ENCODE measurements around the gene AUTS2.

DNA sequence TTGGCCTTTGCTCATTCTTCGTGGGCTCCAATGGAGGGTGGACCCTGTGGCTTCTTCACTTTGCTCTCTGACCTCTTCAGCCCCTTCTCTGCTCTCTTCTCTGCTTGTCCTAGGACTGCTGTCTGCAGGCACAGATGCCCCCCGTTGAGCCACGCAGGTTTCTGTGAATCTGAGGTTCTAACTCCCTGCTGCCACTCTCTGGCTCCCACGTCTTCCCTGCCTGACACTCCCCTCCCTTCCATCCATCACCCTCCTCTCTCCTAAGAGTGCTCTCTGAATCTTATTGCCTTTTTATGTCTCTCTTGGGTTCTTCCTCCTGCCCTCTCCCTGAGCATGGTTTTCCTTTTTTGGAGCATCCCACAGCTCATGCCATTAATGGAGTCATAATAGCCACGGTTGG lies 1034.1 kb downstream of the AUTS2 start:
- TF ChIP-seq, protein P1, sequence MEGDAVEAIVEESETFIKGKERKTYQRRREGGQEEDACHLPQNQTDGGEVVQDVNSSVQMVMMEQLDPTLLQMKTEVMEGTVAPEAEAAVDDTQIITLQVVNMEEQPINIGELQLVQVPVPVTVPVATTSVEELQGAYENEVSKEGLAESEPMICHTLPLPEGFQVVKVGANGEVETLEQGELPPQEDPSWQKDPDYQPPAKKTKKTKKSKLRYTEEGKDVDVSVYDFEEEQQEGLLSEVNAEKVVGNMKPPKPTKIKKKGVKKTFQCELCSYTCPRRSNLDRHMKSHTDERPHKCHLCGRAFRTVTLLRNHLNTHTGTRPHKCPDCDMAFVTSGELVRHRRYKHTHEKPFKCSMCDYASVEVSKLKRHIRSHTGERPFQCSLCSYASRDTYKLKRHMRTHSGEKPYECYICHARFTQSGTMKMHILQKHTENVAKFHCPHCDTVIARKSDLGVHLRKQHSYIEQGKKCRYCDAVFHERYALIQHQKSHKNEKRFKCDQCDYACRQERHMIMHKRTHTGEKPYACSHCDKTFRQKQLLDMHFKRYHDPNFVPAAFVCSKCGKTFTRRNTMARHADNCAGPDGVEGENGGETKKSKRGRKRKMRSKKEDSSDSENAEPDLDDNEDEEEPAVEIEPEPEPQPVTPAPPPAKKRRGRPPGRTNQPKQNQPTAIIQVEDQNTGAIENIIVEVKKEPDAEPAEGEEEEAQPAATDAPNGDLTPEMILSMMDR (tag by site-specific recombination; IDR thresholded peaks at IDR 0.05): no peak
- TF ChIP-seq ZNF510 (tag by site-specific recombination; IDR thresholded peaks at IDR 0.05; ENCODE audit: insufficient replicate concordance): no peak
- TF ChIP-seq ZBTB7A (tag by site-specific recombination; IDR thresholded peaks at IDR 0.05; ENCODE audit: low read depth): no peak
- TF ChIP-seq KLF16 (tag by site-specific recombination; IDR thresholded peaks at IDR 0.05): no peak
- TF ChIP-seq ZBTB48 (tag by site-specific recombination; IDR thresholded peaks at IDR 0.05): no peak
- no peak for TF ChIP-seq ZNF549 (tag by site-specific recombination; IDR thresholded peaks at IDR 0.05)
- TF ChIP-seq SP2 (tag by site-specific recombination; IDR thresholded peaks at IDR 0.05): no peak
- TF ChIP-seq, protein P2, sequence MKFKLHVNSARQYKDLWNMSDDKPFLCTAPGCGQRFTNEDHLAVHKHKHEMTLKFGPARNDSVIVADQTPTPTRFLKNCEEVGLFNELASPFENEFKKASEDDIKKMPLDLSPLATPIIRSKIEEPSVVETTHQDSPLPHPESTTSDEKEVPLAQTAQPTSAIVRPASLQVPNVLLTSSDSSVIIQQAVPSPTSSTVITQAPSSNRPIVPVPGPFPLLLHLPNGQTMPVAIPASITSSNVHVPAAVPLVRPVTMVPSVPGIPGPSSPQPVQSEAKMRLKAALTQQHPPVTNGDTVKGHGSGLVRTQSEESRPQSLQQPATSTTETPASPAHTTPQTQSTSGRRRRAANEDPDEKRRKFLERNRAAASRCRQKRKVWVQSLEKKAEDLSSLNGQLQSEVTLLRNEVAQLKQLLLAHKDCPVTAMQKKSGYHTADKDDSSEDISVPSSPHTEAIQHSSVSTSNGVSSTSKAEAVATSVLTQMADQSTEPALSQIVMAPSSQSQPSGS (tag by site-specific recombination; IDR thresholded peaks at IDR 0.05; ENCODE audit: low read depth): no peak
- no peak for TF ChIP-seq ZNF548 (tag by site-specific recombination; IDR thresholded peaks at IDR 0.05)
- no peak for TF ChIP-seq ZNF777 (tag by site-specific recombination; IDR thresholded peaks at IDR 0.05; ENCODE audit: borderline replicate concordance)
- no peak for TF ChIP-seq ZNF274 (IDR thresholded peaks at IDR 0.05; ENCODE audit: low read length)
- TF ChIP-seq ZNF274 (tag by site-specific recombination; IDR thresholded peaks at IDR 0.05; ENCODE audit: borderline replicate concordance): no peak
- no peak for TF ChIP-seq ZNF670 (tag by site-specific recombination; IDR thresholded peaks at IDR 0.05; ENCODE audit: low read depth)
